ENCODE results near the gene COL6A5.

GRCh38 chr3:130522399-130522798, 176.9 kb downstream of the COL6A5 start:
- TF ChIP-seq CTCF (IDR thresholded peaks at IDR 0.05) (no peak), POLR2AphosphoS5 (IDR thresholded peaks at IDR 0.05) (no peak)

All from suprapubic skin (tissue), 3 donors.